ENCODE measurements around the gene CASP12.

DNA sequence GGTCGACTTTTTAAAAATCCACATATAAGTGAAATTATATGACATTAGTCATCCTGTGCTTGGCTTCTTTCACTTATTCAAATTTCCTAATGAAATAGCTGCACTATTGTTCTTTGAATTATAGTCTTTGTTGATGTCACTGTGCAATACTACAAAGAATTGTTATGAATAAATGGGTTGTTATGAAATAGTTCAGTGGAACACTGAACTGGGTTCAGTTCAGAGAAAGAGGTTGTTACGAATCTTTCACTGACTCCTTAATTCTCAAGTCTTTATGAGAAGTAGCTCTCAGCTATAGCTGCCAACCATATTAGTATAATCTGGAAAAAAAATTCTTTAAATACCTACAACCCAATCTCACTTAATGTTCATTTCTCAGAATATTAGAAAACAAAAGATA is 42.3 kb downstream of the CASP12 start:
- TF ChIP-seq, protein P1, sequence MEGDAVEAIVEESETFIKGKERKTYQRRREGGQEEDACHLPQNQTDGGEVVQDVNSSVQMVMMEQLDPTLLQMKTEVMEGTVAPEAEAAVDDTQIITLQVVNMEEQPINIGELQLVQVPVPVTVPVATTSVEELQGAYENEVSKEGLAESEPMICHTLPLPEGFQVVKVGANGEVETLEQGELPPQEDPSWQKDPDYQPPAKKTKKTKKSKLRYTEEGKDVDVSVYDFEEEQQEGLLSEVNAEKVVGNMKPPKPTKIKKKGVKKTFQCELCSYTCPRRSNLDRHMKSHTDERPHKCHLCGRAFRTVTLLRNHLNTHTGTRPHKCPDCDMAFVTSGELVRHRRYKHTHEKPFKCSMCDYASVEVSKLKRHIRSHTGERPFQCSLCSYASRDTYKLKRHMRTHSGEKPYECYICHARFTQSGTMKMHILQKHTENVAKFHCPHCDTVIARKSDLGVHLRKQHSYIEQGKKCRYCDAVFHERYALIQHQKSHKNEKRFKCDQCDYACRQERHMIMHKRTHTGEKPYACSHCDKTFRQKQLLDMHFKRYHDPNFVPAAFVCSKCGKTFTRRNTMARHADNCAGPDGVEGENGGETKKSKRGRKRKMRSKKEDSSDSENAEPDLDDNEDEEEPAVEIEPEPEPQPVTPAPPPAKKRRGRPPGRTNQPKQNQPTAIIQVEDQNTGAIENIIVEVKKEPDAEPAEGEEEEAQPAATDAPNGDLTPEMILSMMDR (IDR thresholded peaks at IDR 0.05), result no peak
- TF ChIP-seq POLR2A (IDR thresholded peaks at IDR 0.05), result no peak

All from uterus (tissue), 2 donors.